Liver (tissue), 9 donors: ENCODE results near the gene CTNNBL1. TPM values are rescaled to one million over a fixed set of nuclear protein-coding genes. Genes with fewer than 3 reads are reported as not detected.

Source experiments
- DNase-seq: peaks from one replicate; pipeline ENCODE4 v3.0.0-alpha.2; 2017; ENCODE audit warnings: low spot score
- H3K27ac ChIP-seq, 2 donors: one replicate each; pipeline ENCODE4 v1.7.0; 2013; ENCODE audit warnings: inconsistent platforms in 2 of 2, low read length in 2 of 2, control low read depth in 1 of 2, low read depth in 1 of 2, mild to moderate bottlenecking in 1 of 2
- H3K27me3 ChIP-seq, 4 donors: one replicate each; pipeline versions ENCODE4 v1.6.1 to v1.7.0; 2013; ENCODE audit warnings: low read length in 3 of 4, inconsistent platforms in 1 of 4, mild to moderate bottlenecking in 1 of 4, moderate library complexity in 1 of 4; ENCODE audit not compliant: control insufficient read depth in 4 of 4, insufficient read depth in 4 of 4
- H3K36me3 ChIP-seq, 4 donors: one replicate each; pipeline versions ENCODE4 v1.6.1 to v1.7.0; 2013; ENCODE audit warnings: low read length in 3 of 4, mild to moderate bottlenecking in 3 of 4, low read depth in 1 of 4, moderate library complexity in 1 of 4; ENCODE audit not compliant: control insufficient read depth in 4 of 4, insufficient read depth in 3 of 4
- H3K4me1 ChIP-seq, 4 donors: one replicate each; pipeline versions ENCODE4 v1.6.1 to v1.7.0; 2013; ENCODE audit warnings: low read length in 3 of 4, mild to moderate bottlenecking in 3 of 4, moderate library complexity in 1 of 4; ENCODE audit not compliant: control insufficient read depth in 4 of 4, insufficient read depth in 4 of 4
- H3K4me3 ChIP-seq, 3 donors: one replicate each; pipeline versions ENCODE4 v1.6.1 to v1.7.0; 2013; ENCODE audit warnings: low read length in 3 of 3, control low read depth in 1 of 3, low read depth in 1 of 3, mild to moderate bottlenecking in 1 of 3
- H3K9ac ChIP-seq, 2 donors: one replicate each; pipeline ENCODE4 v1.7.0; 2013; ENCODE audit warnings: low read length in 2 of 2, mild to moderate bottlenecking in 2 of 2, moderate library complexity in 2 of 2, control low read depth in 1 of 2, low read depth in 1 of 2
- H3K9me3 ChIP-seq, 4 donors: one replicate each; pipeline versions ENCODE4 v1.6.1 to v1.7.0; 2013; ENCODE audit warnings: low read length in 3 of 4; ENCODE audit not compliant: control insufficient read depth in 4 of 4
- CTCF ChIP-seq: fragments of 150-350 bp; IDR thresholded peaks from 2 replicates; pipeline ENCODE4 v1.5.1; 2017; ENCODE audit warnings: improper control_type of control experiment, low read depth, low read length; ENCODE audit not compliant: missing input control
- EGR1 ChIP-seq, 2 donors: IDR thresholded peaks; 2 replicates each; pipeline ENCODE4 v1.6.1; 2016 to 2018; ENCODE audit warnings: antibody characterized with exemption in 2 of 2, low read depth in 2 of 2
- GABPA ChIP-seq, 2 donors: IDR thresholded peaks in 1 of 2; conservative IDR thresholded peaks in 1 of 2; 2 replicates each; pipeline ENCODE4 v1.6.1; 2016; ENCODE audit warnings: antibody characterized with exemption in 2 of 2, mild to moderate bottlenecking in 1 of 2, moderate library complexity in 1 of 2
- JUND ChIP-seq, 2 donors: IDR thresholded peaks; 2 replicates each; pipeline ENCODE4 v1.6.1; 2016; ENCODE audit warnings: antibody characterized with exemption in 2 of 2
- MAX ChIP-seq: IDR thresholded peaks from 2 replicates; pipeline ENCODE4 v1.6.1; 2016; ENCODE audit warnings: antibody characterized with exemption
- NR2F2 ChIP-seq: IDR thresholded peaks from 2 replicates; pipeline ENCODE4 v1.6.1; 2016; ENCODE audit warnings: antibody characterized with exemption
- RAD21 ChIP-seq, 2 donors: IDR thresholded peaks; 2 replicates each; pipeline ENCODE4 v1.6.1; 2016; ENCODE audit warnings: antibody characterized with exemption in 2 of 2, mild to moderate bottlenecking in 2 of 2
- REST ChIP-seq: IDR thresholded peaks from 2 replicates; pipeline ENCODE4 v1.6.1; 2016; ENCODE audit warnings: antibody characterized with exemption, mild to moderate bottlenecking
- RXRA ChIP-seq, 2 donors: IDR thresholded peaks; 2 replicates each; pipeline ENCODE4 v1.6.1; 2017 to 2018; ENCODE audit warnings: antibody characterized with exemption in 2 of 2, mild to moderate bottlenecking in 1 of 2
- SP1 ChIP-seq: IDR thresholded peaks from 2 replicates; pipeline ENCODE4 v1.6.1; 2018; ENCODE audit warnings: antibody characterized with exemption, mild to moderate bottlenecking
- TAF1 ChIP-seq: conservative IDR thresholded peaks from 2 replicates; pipeline ENCODE4 v1.6.1; 2016; ENCODE audit warnings: antibody characterized with exemption, mild to moderate bottlenecking
- YY1 ChIP-seq: IDR thresholded peaks from 2 replicates; pipeline ENCODE4 v1.6.1; 2016; ENCODE audit warnings: antibody characterized with exemption, mild to moderate bottlenecking
- ZBTB33 ChIP-seq: IDR thresholded peaks from 2 replicates; pipeline ENCODE4 v1.6.1; 2016; ENCODE audit warnings: antibody characterized with exemption
- WGBS: extraction: QIAGEN DNeasy Blood & Tissue Kit; methylation state at CpG from one replicate; pipeline ENCODE4 v1.1.7; 2013; 5-methylcytosine and 5-hydroxymethylcytosine counted together
- polyA plus RNA-seq, 2 donors: library from polyadenylated mRNA; stranded (reverse) in 1 of 2; unstranded in 1 of 2; fragments of 200-250 nt in 1 of 2; fragments of >200 nt in 1 of 2; fragmentation: Nextera tagmentation in 1 of 2; extraction: Ambion mirVana in 1 of 2; gene quantifications; one replicate each; pipeline versions ENCODE4 v1.2.1 to v1.2.3, GENCODE V29; 2013 to 2015
- total RNA-seq, 2 donors: library from RNA; depleted of rRNA; stranded (reverse); fragments of >200 nt; gene quantifications; one replicate each; pipeline ENCODE4 v1.2.3, GENCODE V29; 2014
- donor health status: healthy.
- donor health status: healthy.
- donor health status: healthy.
- donor health status: healthy.
- donor health status: healthy.

CTNNBL1 gene
- total and polyA plus RNA-seq, 4 donors = 18.3 to 25.4 (median 20.3) TPM

- no peaks in the 10 kb centered on the region for H3K27me3 ChIP-seq
- no peak for DNase-seq
- no peak overlapping the region for H3K27ac ChIP-seq
- H3K36me3 ChIP-seq = peaks cover 0 to 39% (median 20%) of the 10 kb centered on the region in 4 donors
- H3K9me3 ChIP-seq = no peaks in the 10 kb centered on the region
- H3K4me3 ChIP-seq = no peak overlapping the region
- peaks cover 0 to 3% (median under 1%) of the 10 kb centered on the region in 4 donors for H3K4me1 ChIP-seq
- WGBS = 96% methylated on average over 1 of the region's 1 CpG
- TF ChIP-seq TAF1 (no peak), JUND (IDR thresholded peaks at IDR 0.05) (no peak), MAX (no peak), ZBTB33 (no peak), GABPA (IDR thresholded peaks at IDR 0.05 in 1 of 2, conservative IDR thresholded peaks at IDR 0.05 in 1 of 2) (no peak), SP1 (no peak), EGR1 (IDR thresholded peaks at IDR 0.05; ENCODE audit: low read depth in 2 of 2) (no peak), REST (no peak)
- no peak overlapping the region for H3K9ac ChIP-seq
Measured at GRCh38 chr20:37790900-37791299, 97.1 kb downstream of the CTNNBL1 start.

GRCh38 chr20:37796121-37796520 lies 102.3 kb downstream of the CTNNBL1 start:
- Histone ChIP-seq H3K4me3 (no peak overlapping the region), H3K27ac (no peak overlapping the region), H3K27me3 (no peaks in the 10 kb centered on the region), H3K9ac (no peak overlapping the region), H3K4me1 (peaks cover 9 to 35% (median 32%) of the 10 kb centered on the region in 4 donors), H3K36me3 (peaks cover 0 to 10% (median 3%) of the 10 kb centered on the region in 4 donors), H3K9me3 (no peaks in the 10 kb centered on the region)
- TF ChIP-seq NR2F2 (no peak), YY1 (no peak), RAD21 (IDR thresholded peaks at IDR 0.05) (peak in 1 of 2 donors; percentile 3), REST (no peak), ZBTB33 (no peak), JUND (IDR thresholded peaks at IDR 0.05) (no peak), RXRA (IDR thresholded peaks at IDR 0.05) (no peak), EGR1 (IDR thresholded peaks at IDR 0.05; ENCODE audit: low read depth in 2 of 2) (no peak), CTCF (no peak)
- no peak for DNase-seq
- 63% methylated on average over 4 of the region's 4 CpGs for WGBS
